ENCODE data around the gene C1orf94.

Gene C1orf94

GRCh38 chr1:34262921-34263320 is 86.2 kb downstream of the C1orf94 start:
- Mint-ChIP-seq H3K27ac (no peak overlapping the region), H3K27me3 (ENCODE audit: low read depth) (no peaks in the 10 kb centered on the region), H3K36me3 (ENCODE audit: low read depth) (no peaks in the 10 kb centered on the region), H3K9me3 (no peaks in the 10 kb centered on the region), H3K4me3 (no peak overlapping the region), H3K4me1 (ENCODE audit: low read depth) (no peaks in the 10 kb centered on the region)

- H3K4me3 Mint-ChIP-seq, result no peak overlapping the region
- no peaks in the 10 kb centered on the region for H3K9me3 Mint-ChIP-seq
- no peaks in the 10 kb centered on the region for H3K4me1 Mint-ChIP-seq (ENCODE audit: low read depth)
- no peaks in the 10 kb centered on the region for H3K27me3 Mint-ChIP-seq (ENCODE audit: low read depth)
- no peak overlapping the region for H3K27ac Mint-ChIP-seq
- no peaks in the 10 kb centered on the region for H3K36me3 Mint-ChIP-seq (ENCODE audit: low read depth)
Measured at GRCh38 chr1:34263406-34263805, 86.7 kb downstream of the C1orf94 start.

GRCh38 chr1:34265396-34265795 is 88.7 kb downstream of the C1orf94 start:
- no peaks in the 10 kb centered on the region for H3K36me3 Mint-ChIP-seq (ENCODE audit: low read depth)
- no peaks in the 10 kb centered on the region for H3K27me3 Mint-ChIP-seq (ENCODE audit: low read depth)
- no peaks in the 10 kb centered on the region for H3K9me3 Mint-ChIP-seq
- no peak overlapping the region for H3K4me3 Mint-ChIP-seq
- no peaks in the 10 kb centered on the region for H3K4me1 Mint-ChIP-seq (ENCODE audit: low read depth)
- no peak overlapping the region for H3K27ac Mint-ChIP-seq

GRCh38 chr1:34266127-34266951 is 89.6 kb downstream of the C1orf94 start:
- Mint-ChIP-seq H3K36me3 (ENCODE audit: low read depth) (no peaks in the 10 kb centered on the region), H3K27me3 (ENCODE audit: low read depth) (no peaks in the 10 kb centered on the region), H3K9me3 (no peaks in the 10 kb centered on the region), H3K4me3 (no peak overlapping the region), H3K4me1 (ENCODE audit: low read depth) (no peaks in the 10 kb centered on the region), H3K27ac (no peak overlapping the region)

- H3K4me1 Mint-ChIP-seq (ENCODE audit: low read depth), result no peaks in the 10 kb centered on the region
- H3K27me3 Mint-ChIP-seq (ENCODE audit: low read depth), result no peaks in the 10 kb centered on the region
- H3K9me3 Mint-ChIP-seq, result no peaks in the 10 kb centered on the region
- H3K36me3 Mint-ChIP-seq (ENCODE audit: low read depth), result no peaks in the 10 kb centered on the region
- no peak overlapping the region for H3K27ac Mint-ChIP-seq
- no peak overlapping the region for H3K4me3 Mint-ChIP-seq
Measured at GRCh38 chr1:34267326-34267725, 90.6 kb downstream of the C1orf94 start.

GRCh38 chr1:34268311-34268954 is 91.7 kb downstream of the C1orf94 start:
- H3K9me3 Mint-ChIP-seq, result no peaks in the 10 kb centered on the region
- no peaks in the 10 kb centered on the region for H3K27me3 Mint-ChIP-seq (ENCODE audit: low read depth)
- H3K4me1 Mint-ChIP-seq (ENCODE audit: low read depth), result no peaks in the 10 kb centered on the region
- no peak overlapping the region for H3K4me3 Mint-ChIP-seq
- H3K27ac Mint-ChIP-seq, result no peak overlapping the region
- no peaks in the 10 kb centered on the region for H3K36me3 Mint-ChIP-seq (ENCODE audit: low read depth)

All from T-helper 1 cell treated with Interleukin-12 subunit alpha and Interleukin-12 subunit beta and Interleukin-4 antibody, amounts not matched to agents 30 μg/mL and 1 μg/mL, for 36 hours (primary cell).